ENCODE measurements around the gene ZDHHC11B.
"Not testable (repeated sequence)": the region's sequence is repeated elsewhere in the genome, so short reads cannot be mapped to it uniquely, and the experiment has no call there.

ZDHHC11B gene

DNA sequence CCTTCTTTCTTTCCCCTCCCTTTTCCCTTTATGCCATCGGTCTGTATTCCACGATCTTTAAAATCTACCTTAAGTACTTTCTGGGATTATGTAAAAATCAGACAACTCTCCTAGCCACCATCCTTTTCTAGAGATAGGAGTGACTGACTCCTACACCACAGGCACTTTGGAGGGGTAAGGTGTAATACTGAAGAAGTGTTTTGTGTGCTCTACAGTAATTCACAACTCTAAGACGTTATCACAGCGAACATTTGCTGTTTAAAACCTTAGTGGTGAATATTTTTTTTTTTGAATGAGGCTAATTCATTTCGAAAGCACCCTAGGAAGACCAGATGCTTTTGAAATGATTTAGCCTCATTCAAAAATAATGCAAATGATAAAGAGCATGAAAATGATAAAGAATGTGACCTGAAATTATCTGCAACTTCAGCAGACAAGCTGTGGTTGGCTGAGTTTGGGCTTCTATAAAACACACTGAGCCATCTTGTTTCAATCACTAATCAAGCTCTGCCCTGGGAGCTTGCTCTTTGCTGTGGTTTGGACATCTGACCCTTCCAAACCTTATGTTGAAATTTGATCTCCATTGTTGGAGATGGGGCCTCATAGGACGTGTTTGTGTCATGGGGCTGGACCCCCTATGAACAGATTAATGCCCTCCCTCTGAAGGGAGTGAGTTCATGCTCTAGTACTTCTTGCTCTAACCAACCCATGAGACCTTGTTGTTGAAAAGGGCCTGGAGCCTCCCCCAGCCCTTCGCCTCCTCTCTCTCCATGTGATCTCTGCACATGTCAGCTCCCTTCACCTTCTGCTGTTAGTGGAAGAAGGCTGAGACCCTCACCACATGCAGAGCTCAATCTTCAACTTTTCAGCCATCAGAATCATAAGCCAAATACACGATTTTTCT lies 70.1 kb downstream of the ZDHHC11B start:
- DNase-seq, result not testable (repeated sequence)

DNA sequence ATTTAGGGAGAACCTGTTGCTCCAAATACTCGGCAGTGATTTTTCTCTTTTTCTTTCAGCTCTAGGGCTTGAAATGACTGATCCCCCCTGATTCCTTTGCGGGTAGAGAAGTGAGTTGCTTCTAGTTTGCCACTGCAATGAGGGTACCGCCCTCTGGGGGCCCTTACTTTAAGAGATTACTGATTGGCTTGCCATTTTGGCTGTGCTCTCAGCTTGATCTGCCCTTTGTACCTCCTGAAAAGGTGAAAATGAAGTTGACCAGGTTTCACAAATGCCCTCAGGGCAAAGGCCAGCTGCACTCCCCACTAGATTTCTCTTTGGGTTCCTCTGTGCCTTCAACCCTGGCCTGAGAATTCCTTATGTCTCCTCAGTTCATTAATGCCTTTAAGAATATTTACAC lies 70.8 kb downstream of the ZDHHC11B start:
- DNase-seq, result not testable (repeated sequence)

DNA sequence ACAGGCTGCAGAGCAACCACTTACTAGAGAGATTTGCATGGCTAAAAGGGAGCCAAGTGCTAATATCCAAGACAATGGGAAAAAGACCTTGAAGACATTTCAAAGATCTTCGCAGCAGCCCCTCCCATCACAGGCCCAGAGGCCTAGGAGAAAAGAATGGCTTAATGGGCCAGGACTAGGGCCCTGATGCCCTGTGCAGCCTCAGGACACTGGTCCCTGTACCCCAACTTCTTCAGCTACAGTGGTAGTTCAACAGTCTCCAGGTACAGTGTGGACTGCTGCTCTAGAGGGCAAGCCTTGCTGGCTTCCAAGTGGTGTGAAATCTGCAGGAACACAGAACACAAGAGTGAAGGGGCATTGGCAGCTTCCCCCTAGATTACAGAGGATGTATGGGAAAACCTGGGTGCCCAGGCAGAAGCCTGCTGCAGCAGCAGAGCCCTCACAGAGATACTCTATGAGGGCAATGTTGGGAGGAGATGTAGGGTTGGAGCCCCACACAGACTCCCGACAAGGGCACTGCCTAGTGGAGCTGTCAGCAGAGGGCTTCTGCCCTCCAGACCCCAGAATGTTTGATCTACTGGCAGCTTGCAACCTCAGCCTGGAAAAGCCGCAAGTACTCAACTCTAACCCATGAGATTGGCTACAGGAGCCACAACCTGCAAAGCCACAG lies 75.5 kb downstream of the ZDHHC11B start:
- DNase-seq, result not testable (repeated sequence)

DNA sequence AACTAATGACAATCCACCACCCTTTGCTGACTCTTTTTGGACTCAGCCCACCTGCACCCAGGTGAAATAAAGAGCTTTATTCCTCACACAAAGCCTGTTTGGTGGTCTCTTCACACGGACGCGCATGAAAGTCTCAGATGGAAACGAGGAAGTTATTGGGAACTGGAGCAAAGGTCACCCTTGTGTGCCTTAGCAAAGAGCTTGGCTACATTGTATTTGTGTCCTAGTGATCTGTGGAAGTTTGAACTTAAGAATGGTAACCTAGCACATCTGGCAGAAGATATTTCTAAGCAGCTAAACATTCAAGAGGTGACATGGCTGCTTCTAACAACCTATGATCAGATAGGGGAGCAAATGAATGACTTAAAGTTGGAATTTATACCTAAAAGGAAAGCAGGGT lies 76.2 kb downstream of the ZDHHC11B start:
- not testable (repeated sequence) for DNase-seq

DNA sequence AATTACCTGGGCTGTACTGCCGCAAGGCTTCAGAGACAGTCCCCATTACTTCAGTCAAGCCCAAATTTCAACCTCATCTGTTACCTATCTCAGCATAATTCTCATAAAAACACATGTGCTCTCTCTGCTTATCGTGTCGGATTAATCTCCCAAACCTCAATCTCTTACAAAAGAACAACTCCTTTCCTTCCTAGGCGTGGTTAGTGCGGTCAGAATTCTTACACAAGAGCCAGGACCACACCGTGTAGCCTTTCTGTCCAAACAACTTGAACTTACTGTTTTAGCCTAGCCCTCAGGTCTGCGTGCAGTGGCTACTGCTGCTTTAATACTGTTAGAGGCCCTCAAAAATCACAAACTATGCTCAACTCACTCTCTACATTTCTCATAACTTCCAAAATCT lies 78.4 kb downstream of the ZDHHC11B start:
- DNase-seq, result not testable (repeated sequence)

DNA sequence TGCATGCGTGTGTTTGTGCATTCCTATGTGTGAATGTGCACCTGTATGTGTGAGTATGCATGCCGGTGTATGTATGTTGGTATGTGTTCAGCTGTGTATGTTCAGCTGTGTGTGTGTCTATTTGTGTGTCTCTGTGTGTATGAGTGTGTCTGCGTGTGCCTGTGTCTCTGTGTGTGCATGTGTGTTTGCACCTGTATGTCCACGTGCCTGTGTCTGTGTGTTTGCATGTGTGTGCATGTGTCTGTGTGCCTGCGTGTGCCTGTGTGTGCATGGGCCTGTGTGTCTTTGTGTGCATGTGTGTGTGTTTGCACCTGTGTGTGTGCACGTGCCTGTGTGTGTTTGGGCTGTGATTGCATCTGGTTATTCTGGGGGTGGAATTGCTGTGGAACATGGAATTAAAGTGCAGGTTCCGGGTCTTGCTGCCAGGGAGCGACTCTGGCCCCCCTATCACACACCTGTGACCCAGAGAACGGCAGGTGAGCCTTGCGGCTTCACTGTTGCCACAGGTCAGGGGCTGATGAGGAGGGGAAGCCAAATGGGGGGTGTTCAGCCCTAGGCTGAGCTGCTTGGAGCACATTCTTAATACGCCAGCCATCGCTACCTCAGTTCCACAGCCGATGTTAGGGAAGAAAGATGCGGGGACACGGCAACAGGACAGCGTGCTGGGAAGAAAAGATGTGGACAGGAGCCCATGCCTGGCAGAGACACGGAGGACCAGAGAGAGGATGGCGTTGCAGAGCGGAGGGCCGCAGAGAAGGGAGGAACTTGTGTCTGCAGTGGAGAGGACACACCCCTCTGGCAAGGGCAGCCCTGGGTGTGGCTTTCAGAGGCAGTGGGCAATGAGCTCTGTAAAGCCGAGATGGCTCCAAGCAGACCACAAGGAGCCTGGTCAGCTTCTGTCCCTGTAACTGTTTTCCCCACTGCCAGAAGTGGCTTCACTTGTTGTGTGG lies 87.5 kb downstream of the ZDHHC11B start:
- DNase-seq, result not testable (repeated sequence)

DNA sequence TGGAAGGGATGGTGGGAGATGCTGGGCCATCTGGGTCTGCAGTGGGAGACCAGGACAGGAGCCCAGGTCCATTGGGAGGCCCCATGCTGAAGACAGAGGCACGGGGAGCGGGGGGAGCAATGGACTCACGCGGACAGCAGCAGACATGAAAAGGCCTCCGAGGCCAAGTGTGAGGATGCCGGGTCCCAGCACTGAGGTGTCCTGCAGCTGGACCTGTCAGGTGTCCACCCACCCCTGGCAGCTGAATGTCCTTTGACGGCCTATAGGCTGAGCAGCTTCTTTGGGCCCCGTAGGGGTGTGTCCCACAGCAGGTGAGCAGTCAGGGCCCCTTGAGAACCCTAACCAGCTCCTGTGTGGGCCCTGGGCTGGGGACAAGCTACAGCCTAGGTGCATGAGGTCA lies 88.3 kb downstream of the ZDHHC11B start:
- DNase-seq, result not testable (repeated sequence)

DNA sequence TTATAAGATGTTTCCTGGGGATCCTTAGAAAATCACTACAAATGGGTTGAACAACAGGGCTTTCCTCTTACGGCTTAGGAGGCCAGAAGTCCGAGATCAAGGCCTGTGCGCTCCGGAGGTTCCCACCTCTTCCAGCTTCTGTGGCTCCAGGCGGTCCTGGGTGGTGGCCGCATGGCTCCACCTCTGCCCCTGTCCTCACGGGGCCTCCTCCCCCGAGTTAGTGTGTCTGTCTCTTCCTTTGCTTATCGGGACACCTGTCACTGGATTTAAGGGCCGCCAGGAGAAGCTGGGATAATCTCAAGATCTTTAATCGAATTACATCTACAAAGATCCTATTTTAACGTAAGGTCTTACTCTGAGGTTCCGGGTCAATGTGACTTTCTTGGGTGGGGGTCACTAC lies 89.1 kb downstream of the ZDHHC11B start:
- not testable (repeated sequence) for DNase-seq

DNA sequence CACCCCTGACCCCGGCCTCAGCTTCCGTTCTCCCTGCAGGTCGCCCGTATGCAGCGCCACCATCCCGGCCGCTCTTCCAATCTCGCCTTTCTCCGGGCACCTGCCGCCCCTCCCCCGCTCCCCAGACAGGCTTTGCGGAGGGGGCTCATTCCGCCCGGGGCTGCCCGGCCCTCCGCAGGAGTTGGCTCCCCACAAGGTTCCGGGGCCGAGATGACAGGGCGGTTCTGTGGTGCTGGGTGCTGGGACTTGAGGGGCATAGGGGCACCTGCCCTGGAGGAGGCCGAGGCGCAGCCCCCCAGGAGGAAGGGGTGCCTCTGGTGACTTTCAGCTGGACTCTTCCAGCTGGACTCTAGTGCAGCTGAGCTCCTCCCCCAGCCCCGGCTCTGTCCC lies 90.5 kb downstream of the ZDHHC11B start:
- DNase-seq, result not testable (repeated sequence)

DNA sequence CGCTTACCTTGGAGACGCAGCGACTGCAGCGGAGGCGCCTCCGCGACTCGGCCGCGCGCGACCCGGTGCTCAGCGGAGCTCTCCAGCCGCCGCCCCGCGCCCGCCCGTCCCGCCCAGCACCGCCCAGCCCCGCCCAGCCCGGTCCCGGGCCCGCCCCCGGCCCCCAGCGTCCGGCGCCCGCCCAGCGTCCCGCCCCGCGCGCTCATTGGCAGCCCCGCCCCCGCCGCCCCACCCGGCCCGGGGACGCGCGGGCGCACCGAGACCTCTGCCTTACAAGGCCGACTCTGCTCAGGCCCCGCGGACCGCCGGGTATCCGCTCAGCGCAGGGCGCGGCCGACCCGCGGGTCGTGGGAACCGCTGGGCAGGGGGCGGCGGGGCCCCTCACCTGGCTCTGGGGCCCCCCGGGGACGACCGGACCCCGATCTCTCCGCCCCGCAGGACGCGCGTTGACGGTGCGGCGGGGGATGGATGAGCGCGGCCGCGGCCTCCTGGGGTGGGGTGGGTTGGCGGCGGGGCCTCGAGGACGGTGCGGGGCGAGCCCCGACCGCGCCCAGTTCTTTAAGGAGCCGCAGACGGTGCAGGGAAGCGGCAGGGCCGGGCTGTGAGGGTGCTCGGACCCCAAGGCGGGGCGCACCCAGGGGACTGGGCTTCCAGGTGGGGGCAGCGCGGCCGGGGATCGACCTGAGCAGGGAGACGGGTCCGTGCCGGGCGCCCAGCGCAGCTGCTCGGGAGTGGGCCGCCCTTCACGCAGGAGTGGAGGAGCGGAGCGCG lies 91.1 kb downstream of the ZDHHC11B start, which contains the start of gene TPPP:
TSS of gene TPPP (minus strand) at position 82 of the 771 bp plus-strand sequence. CDS start 15,292 bp downstream, outside the sequence.
- not testable (repeated sequence) for DNase-seq

DNA sequence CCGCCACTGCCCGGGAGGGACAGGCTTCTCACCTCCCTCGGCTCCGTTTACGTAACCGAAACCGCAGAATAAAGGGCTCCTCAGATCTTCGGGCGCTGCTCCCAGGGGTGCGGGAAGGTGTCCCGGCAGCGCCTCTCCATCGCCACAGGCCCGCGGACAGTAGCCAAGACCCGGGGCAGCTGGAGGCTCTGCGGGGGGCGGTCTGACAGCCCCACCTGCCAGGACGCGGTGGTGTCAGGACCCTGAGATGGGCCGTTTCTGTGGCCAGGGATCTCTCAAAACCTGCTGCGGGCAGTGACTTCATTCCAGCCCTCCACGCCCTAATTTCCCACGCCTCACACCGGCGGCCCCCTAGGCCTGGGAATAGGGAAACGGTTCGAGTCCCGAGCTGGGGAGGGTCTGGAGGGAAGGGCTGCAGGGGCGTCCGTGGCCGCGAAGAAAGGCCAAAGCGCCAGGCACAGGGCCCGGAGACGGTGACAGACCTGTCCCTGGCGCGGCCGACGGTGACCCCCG lies 91.9 kb downstream of the ZDHHC11B start:
- DNase-seq, result not testable (repeated sequence)

DNA sequence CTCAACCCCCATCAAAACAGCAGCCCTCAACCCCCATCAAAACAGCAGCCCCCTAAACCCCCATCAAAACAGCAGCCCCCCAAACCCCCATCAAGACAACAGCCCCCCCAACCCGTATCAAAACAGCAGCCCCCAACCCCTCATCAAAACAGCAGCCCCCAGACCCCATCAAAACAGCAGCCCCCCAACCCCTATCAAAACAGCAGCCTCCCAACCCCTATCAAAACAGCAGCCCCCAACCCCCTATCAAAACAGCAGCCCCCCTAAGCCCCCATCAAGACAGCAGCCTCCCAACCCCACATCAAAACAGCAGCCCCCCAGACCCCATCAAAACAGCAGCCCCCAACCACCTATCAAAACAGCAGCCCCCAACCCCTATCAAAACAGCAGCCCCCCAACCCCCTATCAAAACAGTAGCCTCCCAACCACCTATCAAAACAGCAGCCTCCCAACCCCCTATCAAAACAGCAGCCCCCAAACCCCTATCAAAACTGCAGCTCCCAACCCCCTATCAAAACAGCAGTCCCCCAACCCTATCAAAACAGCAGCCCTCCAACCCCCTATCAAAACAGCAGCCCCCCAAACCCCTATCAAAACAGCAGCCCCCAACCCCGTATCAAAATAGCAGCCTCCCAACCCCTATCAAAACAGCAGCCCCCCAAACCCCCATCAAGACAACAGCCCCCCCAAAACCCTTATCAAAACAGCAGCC lies 92.6 kb downstream of the ZDHHC11B start:
- DNase-seq, result no peak

DNA sequence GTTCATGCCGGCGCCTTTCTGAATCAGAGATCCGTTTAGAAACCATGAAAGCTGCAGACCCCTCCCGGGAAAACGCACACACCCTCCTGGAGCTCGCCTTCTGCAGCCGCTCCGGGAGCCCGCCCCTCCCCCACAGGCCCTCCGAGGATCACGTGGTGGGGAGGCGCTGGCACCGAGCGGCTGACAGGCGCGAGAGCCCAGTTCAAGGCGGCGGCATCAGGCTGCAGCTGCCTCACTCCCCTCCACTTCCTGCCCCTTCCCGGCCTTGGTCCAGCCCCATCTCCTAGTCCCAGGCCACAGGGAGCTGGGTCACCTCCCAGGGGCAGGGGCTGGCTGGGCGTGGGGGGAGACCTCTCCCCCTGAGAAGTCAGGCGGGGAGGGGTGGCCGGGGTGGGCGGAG lies 93.5 kb downstream of the ZDHHC11B start:
- DNase-seq, result not testable (repeated sequence)

DNA sequence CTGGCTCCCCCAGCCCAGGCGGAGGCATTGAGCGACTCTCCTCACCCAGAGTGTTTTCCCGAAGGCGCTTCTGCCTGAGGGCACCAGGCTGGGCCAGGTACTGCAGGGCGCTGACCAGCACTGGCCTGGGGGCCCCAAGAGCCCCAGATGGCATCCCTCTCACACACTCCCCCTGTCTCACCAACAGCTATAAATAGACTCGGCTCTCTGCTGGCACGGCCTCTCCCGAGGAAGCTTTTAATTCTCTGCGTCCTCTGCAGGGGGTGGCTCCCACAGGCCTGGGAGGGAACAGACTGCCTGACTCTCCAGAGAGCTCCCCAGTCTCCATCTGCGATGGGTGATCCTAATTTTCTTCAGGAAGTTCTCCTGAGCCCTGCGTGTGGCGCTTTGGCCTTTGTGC lies 94.2 kb downstream of the ZDHHC11B start:
- not testable (repeated sequence) for DNase-seq

DNA sequence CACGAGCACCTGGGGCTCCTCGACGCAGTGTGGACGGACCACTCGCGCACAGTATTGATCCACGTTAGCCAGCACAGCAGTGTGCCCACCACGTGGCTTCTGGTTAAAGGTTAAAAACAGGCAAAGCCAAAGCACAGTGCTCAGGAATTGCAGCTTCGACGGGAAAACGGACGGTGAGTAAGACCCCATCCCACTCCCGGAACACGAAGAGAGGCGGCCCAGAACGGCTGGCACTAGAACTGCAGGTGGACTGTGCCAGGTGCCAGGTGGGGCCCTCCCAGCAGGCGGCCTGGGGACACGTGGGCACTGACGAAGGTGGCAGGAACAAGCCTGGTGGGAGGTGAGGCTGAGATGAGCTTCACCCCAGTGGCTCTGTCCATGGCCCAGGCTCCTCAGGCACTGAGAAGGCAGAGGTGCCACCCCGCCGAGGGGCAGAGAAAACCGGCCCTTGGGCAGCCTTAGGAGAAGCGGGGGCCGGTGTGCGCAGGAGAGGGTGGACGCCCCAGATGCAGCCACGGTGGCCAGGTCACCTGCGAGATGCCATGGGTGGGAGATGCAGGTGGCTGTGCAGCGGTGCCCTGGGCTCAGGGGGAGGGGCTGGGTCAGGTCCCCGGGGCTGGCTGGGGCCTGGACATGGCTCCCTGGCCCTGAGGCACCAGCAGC lies 96.0 kb downstream of the ZDHHC11B start:
- not testable (repeated sequence) for DNase-seq

DNA sequence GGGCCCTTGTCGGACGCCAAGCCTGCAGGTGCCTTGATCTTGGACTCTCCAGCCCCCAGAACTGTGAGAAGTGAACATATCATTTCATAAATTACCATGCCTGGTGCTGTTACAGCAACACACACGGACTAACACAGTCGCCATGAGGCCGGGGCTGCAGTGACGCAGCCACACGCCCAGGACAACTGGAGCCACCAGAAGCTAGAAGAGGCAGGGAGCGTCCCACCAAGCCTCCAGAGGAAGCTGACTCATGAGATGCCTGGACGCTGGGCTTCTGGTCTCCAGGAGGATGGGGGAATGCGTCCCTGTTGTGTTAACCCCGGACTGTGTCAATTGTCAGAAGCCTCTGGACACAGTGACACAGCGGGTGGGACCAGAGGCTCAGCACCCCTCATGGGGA lies 97.6 kb downstream of the ZDHHC11B start:
- not testable (repeated sequence) for DNase-seq

DNA sequence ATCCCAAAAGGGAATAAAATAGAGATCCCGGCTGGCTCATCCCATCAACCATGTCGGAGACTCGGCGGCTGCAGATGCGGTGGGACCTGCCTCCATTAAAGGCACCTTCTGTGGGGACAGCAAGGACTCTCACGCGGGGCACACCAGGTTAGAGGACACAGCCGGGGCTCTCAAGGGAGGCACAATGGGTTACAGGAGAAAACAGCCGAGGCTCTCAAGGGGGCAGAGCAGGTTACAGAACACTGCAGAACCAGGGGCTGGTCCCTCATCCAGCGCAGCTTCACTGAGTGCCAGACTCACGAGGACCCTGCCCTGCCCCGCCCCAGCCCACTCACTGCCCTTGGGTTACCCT lies 98.4 kb downstream of the ZDHHC11B start:
- not testable (repeated sequence) for DNase-seq

DNA sequence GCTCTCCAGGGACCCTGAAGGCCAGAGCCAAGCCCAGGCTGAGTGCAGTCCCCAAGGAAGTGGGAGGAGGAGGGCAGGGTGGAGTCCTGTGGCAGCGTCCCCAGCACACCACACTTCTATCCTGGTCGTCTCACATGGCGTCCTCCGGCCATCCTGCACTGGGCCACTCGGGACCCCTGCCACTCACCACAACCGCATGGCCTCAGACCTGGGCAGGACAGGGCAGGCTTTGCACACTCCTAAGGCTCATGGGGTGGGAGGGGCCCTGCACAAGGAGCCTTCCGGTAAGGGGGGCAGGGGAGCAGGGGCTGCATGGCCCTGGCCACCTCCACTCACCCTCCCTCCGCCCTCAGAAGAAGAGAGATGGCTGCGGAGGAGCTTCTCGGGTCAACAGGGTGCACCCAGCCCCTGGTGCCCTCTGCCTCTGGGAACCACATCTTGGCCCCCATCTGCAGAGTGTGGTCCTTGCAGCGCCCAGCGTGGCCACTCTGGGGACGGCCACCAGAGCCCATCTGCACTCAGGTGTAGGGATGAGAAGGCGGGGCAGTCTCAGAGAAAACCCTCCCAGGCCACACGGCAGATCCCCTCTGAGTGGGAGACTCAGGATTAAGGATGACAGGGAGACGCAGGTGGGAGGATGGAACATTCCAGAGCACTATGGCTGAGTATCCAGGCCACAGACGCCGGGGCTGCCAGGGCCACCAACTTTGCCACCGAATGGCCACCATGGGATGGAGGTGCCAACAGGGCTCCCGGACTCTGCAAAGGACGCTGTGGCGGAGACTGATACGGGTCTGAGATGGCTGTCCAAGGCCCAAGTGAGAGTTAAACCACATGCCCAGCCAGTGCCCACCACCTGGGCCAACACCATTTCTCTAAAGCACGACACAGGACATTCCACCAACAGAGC lies 99.0 kb downstream of the ZDHHC11B start:
- no peak for DNase-seq

DNA sequence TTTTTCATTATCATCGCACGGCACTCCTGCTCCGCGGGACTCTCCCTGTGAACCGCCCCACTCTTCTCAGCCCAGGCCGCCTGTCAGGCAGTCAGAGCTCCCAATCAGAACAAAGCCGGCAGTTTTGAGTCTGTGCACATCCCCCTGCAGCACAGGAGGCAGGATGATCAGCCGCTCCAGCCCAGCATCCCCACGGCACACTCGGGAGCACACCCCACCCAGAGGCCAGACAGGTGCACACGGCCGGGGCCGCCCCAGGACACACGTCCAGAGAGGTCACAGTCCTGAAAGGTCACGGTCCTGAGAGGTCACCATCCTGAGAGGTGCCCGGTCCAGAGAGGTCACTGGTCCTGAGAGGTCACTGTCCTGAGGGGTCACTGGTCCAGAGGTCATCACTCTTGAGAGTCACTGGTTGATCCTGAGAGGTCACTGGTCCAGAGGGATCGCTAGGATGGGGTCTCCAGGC lies 99.7 kb downstream of the ZDHHC11B start:
- DNase-seq, result no peak

Measured in bone marrow (tissue), 2 donors.